GM18508 (cell line): ENCODE data around the gene IL17D.
"Not testable (repeated sequence)": the region's sequence is repeated elsewhere in the genome, so short reads cannot be mapped to it uniquely, and the experiment has no call there.

Experiments
- ATAC-seq: cut with Tn5 transposase; IDR thresholded peaks from one replicate; pipeline ENCODE4 v1.9.1; 2021; ENCODE audit warnings: moderate number of reproducible peaks; ENCODE audit not compliant: insufficient read depth, unreplicated experiment

The IL17D gene

GRCh38 chr13:20702915-20703779 is at the start of gene IL17D:
IL17D (plus strand) TSS chr13:20703699; CDS start chr13:20704002, 303 bp downstream.
- no peak for ATAC-seq

GRCh38 chr13:20654156-20654555 is 49.3 kb upstream of the IL17D start:
- ATAC-seq, result no peak

- ATAC-seq, result no peak
These were observed 45.0 kb upstream of the IL17D start for GRCh38 chr13:20658451-20659040.

- ATAC-seq, result no peak
These were observed 39.1 kb upstream of the IL17D start for GRCh38 chr13:20664351-20664750.

- ATAC-seq, result no peak
These were observed 36.6 kb upstream of the IL17D start for GRCh38 chr13:20666948-20667347.

- ATAC-seq, result no peak
These were observed 35.6 kb upstream of the IL17D start for GRCh38 chr13:20667857-20668437.

GRCh38 chr13:20669162-20669561 is 34.3 kb upstream of the IL17D start:
- ATAC-seq, result no peak

GRCh38 chr13:20671789-20672188 is 31.7 kb upstream of the IL17D start:
- ATAC-seq, result no peak

- ATAC-seq, result no peak
These were observed 30.7 kb upstream of the IL17D start for GRCh38 chr13:20672772-20673171.

GRCh38 chr13:20673715-20674114 is 29.8 kb upstream of the IL17D start:
- ATAC-seq, result no peak

GRCh38 chr13:20676213-20676612 is 27.3 kb upstream of the IL17D start:
- no peak for ATAC-seq

- not testable (repeated sequence) for ATAC-seq
These were observed 24.9 kb upstream of the IL17D start for GRCh38 chr13:20678606-20679005.

- ATAC-seq, result no peak
These were observed 23.6 kb upstream of the IL17D start for GRCh38 chr13:20679879-20680278.

- ATAC-seq, result no peak
These were observed 23.0 kb upstream of the IL17D start for GRCh38 chr13:20680416-20681080.

- not testable (repeated sequence) for ATAC-seq
These were observed 22.0 kb upstream of the IL17D start for GRCh38 chr13:20681481-20681880.

GRCh38 chr13:20682061-20682460 is 21.4 kb upstream of the IL17D start:
- no peak for ATAC-seq

- no peak for ATAC-seq
These were observed 19.5 kb upstream of the IL17D start for GRCh38 chr13:20684041-20684440.

- no peak for ATAC-seq
These were observed 19.0 kb upstream of the IL17D start for GRCh38 chr13:20684546-20684945.

- no peak for ATAC-seq
These were observed 18.4 kb upstream of the IL17D start for GRCh38 chr13:20685092-20685491.

GRCh38 chr13:20686167-20686566 is 17.3 kb upstream of the IL17D start:
- ATAC-seq, result no peak
